IPS DF 4.7 (cell line): Measurements from ENCODE around the gene HPCAL4.

Source experiments
- DNase-seq: peaks from one replicate; pipeline ENCODE4 v3.0.0-alpha.2; 2013; ENCODE audit warnings: low spot score; ENCODE audit errors: extremely low read depth

The HPCAL4 gene

DNA sequence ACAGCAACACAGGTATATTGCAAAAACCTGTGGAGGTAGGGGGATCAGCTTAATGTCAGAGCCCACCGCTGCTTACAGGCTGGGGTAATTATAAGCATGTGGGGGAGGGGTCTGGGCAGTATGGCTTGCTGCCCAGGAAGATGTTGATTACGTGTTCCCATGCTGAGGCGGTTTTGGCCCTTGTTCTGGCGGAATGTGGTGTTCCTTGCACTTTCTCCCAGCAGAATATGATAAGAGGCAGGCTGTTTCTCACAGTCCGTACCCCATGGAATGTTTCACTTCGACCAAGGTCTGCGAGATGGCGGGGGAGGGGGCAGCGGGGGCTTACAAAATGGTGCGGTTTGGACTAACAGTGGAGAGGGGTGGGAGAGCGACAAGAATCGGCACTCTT, 9.8 kb upstream of the HPCAL4 start:
- DNase-seq: no peak

DNA sequence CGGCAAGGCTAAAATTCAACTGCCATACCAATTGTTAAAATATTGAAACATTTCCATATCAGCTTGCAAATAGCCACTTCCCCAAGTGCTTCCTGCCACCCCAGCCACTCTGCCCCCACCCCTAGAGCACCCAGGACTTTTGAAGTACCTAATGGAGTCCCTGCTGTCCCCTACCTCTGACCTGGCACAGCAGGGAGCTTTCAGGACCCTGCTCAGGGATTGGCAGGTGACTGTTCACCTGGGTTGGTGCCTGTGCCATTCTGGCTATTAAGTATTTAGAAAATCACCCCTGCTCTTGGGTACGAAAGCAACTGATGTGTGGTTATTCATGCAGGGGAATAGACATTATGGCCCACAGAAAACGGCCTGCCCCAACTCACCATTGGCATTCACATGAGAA, 9.1 kb upstream of the HPCAL4 start:
- DNase-seq: no peak

DNA sequence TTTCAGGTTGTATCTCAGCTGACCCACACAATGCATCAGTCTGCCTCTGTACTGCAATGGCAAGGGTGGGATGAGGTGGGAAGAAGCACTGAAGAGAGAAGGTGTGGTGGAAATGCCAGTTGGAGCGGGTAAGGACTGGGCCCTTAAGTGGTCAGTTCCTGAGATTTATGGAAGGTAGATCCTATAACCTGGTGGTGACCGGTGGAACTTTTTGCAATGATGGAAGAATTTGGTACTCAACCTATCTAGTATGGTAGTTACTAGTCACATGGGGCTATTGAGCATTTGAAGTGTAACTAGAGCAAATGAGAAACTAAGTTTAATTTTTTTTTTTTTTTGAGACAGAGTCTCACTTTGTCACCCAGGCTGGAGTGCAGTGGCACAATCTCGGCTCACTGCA, 8.2 kb upstream of the HPCAL4 start:
- DNase-seq: no peak

- no peak for DNase-seq
Observed at GRCh38 chr1:39698568-39698967, 7.3 kb upstream of the HPCAL4 start.

GRCh38 chr1:39696448-39696847, 5.2 kb upstream of the HPCAL4 start:
- DNase-seq: no peak

- DNase-seq: no peak
Observed at GRCh38 chr1:39695016-39695415, 3.8 kb upstream of the HPCAL4 start.

DNA sequence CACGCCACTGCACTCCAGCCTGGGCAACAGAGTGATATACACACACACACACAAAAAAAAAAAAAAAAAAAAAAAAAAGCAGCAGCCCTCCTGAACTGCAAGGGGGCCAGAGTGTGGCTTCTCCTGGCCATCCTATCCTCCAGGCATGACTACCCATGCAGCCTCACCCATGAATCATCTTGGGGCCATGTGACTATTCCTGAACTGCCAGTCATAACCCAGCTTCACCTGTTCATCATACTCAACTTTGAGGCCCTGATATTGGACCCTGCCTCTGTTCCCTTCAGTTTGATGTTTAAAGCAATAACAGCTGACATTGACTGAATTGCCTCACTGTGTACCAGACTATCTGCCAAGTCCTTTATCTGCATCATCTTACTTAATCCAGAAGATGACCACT, 2.8 kb upstream of the HPCAL4 start:
- DNase-seq: no peak

DNA sequence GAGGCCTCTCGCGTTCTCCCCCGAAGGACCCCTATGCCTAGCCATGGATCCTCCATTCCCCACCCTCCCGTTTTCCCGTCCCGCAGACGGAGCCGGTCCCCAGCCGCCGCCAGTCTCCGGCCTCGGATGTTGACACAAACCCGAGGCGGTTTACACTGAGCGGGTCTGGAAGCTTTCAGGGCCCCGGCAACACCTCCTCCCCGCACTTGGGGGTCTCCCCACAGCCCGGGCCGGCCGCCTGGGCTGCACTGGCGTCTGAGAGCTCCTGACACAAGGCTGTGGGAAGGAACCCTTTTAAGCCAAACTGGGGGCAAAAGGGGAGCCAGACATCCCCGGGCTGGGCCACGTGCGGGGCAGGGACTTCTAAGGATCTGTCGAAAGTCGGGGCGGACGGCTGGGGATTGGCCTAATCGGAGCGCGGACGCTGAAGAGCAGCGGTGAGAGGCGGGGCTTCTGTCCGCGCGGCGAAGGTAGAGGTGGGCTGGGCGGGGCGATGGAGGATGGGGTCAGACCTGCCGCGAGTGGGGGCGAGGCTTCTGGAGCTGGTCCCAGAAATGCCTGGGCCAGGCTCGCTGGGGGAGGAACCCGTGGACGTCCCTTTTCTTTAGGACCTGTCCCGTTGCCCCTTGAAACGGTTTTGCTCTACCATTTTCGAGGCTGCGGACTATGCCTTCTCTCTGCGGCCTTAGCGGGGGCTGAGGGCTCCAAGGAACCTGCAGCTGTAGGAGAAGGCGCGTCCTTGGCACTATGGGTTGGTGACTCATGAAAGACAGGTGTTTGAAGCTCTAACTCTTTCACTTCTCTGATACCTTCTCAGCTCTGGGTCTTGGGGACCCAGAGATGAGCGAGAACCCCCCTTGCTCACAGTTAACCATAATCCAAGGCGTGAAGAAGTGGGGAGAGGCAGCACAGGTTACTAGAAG, 1.2 kb upstream of the HPCAL4 start:
- DNase-seq: no peak

DNA sequence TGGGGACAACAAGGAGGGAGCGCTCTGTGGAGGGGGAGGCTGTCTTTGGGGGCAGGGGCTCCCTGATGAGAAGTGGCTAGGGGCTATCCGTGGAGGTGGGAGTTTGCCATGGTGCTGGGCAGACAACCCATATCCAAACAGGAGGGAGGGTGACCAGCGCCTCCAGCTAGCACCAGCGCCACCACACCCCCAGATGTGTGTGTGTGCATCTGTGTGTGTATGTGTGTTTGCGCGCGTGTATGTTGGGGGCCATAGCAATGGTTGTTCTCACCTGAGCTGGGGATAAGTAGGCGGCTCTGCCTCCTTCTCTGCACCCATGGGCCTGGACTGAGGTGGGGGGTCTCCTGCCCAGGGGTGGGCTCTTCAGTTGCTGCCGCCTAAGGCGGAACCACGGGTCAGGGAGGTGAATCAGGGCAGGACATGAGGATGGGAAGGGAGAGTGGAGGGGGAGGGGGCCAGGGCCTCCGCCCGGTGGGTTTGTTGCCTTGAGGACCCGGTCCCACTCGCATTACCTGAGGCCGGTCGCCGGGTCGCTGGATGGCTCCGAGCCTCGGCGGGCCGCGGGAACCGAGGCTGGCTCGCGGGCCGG, 345 bp downstream of the HPCAL4 start:
- no peak for DNase-seq

DNA sequence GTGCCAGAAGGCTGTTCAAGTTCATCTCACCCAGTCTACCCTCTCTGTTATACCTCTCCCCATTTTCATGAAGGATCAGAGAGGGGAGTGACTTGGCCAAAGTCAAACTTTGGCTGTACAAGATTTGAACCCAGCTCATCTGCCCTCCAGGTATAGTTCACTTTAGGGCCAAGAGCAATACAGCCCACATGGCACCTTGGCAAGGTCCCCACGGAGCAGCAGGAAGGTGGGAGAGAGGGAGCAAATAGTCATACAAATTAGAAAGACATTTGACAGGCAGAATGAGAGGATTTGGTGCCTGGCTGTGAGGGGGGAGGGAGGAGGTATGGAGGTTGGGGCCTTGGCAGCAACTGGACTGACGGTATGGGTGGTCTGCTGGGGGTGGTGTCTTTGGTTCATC, 1.0 kb downstream of the HPCAL4 start:
- no peak for DNase-seq

DNA sequence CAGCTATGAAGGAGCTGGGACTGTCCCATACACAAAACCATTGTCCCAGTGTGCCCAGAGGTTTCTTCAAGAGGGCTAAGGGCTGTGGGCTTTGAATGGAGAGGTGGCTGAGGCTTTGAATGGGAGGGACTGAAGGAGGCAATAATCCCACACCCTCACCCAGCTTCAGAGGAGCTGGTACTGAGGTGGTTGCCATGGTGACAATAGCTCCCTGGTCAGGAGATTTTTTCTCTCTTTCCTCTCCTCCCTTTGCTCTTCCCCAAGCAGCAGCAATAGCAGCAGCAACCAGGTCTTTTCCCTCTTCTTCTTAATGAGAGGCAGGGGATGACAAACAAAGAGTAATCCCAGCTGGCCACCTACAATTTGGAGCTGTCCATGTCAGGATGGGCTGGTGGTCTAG, 1.6 kb downstream of the HPCAL4 start:
- DNase-seq: no peak

DNA sequence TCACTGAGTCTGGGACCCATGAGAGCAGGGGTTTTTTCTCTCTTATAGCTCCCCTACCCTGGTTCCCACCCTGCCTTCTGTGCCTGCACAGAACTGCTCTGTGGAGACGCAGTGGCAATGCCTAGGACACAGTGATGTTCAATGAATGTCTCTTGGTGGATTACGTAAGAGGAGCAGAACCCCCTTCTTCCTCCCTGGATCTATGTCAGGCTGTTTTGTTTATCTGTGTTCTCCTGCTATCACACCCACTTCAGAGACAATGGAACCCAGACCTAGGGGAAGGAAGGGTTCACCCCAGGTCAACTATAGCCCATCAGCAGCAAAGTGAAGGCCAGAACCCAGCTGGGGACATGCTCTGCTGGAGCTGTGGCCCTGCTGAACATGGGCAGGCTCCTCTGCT, 2.0 kb downstream of the HPCAL4 start:
- DNase-seq: no peak

DNA sequence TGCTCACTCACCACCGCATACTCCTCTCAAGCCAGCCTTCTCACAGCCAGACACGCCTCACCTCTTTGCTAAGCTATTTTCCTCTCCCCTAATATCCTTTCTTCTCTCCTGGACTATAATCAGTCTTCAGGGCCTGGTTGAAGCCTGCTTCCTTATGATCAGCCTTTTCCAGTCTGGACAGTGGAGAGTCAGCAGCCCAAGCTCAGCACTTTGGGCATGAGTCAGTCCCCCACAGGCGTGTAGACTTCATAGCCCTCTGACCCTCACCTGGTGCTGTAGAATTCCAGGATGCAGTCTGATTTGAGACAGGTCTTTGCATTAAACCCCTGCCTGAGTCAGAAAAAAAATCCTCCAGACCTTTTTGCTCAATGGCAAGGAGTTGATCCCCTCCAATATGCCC, 2.5 kb downstream of the HPCAL4 start:
- no peak for DNase-seq

GRCh38 chr1:39687243-39687642, 4.0 kb downstream of the HPCAL4 start:
- DNase-seq: no peak

- no peak for DNase-seq
Observed at GRCh38 chr1:39685071-39685470, 6.2 kb downstream of the HPCAL4 start.

DNA sequence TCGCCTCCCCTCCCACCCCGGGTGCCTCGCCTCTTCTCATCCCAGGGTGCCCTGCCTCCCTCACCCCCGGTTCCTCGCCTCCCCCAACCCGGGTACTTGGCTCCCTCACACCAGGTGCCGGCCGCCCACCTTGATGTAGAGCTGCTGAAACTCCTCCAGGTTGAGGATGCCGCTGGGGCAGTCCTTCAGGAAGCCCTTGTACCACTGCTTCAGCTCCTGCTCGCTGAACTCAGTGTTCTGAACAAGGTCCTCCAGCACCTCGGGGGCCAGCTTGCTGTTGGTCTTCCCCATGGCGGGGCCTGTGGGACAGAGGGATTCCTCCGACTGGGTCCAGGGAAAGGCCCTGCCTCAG, 6.9 kb downstream of the HPCAL4 start:
- DNase-seq: no peak

DNA sequence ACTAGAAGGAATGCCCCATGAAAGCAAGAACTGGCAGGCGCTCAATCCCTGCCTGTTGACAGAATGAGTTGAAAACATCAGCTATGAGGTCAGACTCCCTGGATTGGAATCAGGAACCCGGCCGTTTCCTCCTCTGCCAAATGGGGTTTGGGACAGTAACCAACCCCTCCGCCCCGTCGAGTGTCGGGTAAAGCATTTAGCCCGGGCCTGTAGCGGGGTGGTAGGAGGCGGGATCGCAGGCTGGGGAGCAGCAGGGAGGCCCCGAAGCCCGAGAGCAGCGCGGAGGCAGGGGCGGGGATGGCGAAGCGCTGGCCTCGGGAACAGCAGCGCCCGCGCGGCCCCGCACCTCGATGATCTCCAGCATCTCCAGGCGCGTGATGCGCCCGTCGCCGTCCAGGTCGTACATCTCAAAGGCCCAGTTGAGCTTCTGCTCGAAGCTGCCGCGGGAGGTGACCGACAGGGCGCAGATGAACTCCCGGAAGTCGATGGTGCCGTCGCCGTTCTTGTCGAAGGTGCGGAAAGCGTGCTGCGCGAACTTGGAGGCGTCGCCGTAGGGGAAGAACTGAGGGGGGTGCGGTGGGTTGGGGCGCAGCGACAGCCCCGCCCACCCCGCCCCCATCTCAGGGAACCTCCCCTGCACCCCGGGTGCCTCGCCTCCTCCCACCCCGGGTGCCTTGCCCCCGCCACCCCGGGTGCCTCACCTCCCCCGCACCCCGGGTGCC, 7.5 kb downstream of the HPCAL4 start:
- no peak for DNase-seq

DNA sequence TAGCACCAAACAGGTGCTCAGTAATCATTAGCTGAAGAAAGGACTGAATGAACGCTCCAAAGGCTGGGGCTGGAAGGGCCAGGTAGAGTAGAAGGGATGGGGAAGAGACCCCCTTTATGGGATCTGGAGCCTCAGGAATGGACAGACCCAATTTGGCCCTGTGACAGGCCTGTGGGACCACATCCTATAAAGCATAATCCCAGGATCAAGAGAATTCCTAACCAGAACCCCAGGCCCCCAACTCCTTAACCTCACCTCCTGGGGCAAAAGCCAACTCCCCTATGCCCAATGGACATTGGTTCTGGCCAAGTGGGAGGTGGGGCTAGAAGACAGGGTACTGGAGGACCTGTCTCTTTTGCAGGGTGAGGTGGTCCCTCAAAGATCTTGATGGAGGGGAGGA, 9.2 kb downstream of the HPCAL4 start:
- no peak for DNase-seq

DNA sequence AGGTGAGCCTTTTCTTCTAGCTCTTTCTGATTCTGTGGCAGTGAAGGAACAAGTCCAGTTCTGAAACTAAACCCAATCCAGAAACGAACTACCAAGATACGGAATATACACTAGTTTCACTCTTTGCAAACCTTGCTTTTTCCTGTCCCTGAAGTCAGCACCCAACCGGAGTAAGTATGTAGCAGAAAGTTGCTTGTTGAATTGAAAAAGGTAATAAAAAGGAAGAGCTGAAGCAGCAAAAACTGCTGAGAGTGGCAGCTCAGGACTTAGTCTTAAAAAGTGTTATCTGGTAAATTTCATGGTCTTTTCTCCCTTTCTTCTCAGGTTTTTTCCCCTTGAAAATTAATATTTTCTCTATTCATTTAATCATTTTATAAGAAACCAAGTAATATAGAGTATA, 9.9 kb downstream of the HPCAL4 start:
- DNase-seq: no peak

DNA sequence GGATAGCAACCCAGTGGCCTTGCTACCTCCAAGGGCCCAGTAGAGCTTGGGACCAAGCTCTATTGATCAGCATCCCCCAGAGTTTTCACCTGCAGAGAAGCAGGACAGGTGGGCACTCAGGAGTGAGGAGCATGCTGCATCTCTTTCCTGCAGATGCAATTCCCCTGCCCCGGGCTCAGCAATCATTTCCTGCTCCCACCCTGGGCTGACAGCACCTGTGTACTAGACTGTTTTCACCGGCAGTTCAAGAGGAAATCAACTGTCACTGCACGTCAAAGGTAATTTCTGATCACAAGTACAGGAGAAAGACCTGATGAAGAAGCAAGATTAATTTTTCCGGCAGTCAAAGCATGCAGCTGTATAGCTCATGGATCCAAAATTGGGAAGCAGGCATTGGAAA, 10.5 kb downstream of the HPCAL4 start:
- DNase-seq: no peak

- DNase-seq: no peak
Observed at GRCh38 chr1:39679821-39680220, 11.4 kb downstream of the HPCAL4 start.

DNA sequence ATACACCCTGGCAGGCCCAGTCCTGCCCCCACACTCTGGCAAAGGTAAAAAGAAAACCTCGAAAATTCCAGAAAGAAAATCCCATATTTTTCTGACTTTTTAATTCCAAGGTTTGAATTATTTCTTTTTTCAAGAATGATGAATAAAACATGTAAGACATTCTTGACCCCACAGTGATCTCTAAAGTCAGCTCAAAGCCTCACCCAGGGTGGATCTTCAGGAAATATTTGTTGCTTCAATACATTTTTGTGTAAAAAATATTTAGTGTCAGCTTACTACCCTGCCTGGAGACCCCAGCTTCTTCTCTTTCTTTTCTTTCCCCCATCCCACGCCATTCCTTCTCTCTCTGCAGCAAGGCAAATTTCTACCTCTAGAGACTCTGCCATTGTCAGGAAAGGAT, 12.3 kb downstream of the HPCAL4 start:
- DNase-seq: no peak

DNA sequence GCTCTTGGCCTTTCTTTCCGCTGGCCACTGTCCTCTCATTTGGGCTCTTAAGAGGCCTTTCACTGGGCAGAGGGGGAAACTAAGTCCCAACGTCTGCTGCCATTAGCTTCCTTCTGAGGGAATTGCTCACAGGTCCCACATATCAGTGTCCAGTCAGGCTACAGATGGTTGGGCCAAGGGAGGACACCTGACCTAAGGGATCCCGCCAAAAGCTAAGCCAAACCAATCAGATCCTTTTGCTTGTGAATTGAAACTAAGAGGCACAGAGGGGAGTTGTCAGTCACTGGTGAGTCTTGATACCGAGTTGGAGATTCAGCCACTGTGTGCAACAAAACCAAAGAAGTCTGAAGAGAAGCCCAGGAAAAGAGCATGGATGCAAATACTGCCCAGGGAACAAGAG, 13.6 kb downstream of the HPCAL4 start:
- no peak for DNase-seq
